ENCODE results near the gene CYP24A1. TPM values are rescaled to one million over a fixed set of nuclear protein-coding genes. Genes with fewer than 3 reads are reported as not detected.

Gene CYP24A1
- total RNA-seq, 1 donor from 2014 or later: not detected

DNA sequence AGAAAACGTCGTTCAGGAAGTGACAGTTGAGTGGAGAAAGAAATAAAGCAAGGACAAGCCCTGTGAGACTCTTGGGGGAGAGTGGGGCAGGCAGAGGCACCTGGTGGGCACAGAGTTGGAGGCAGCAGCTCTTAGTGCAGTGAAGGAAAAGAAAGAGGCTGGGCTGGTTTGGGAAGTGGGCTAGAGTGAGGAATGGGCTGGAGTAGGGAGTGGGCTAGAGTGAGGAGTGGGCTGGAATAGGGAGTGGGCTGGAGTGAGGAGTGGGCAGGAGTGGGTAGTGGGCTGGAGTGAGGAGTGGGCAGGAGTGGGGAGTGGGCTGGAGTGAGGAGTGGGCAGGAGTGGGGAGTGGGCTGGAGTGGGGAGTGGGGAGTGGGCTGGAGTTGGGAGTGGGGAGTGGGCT, 59.7 kb downstream of the CYP24A1 start:
- H3K36me3 ChIP-seq: no peaks in the 10 kb centered on the region
- intact Hi-C loops (cut with micrococcal nuclease): no loop called here
- DNase-seq: no peak
- H3K27me3 ChIP-seq (ENCODE audit: low read depth): peaks cover 18% of the 10 kb centered on the region
- H3K4me1 ChIP-seq: no peaks in the 10 kb centered on the region
- H3K9me3 ChIP-seq (replicated peaks): no peaks in the 10 kb centered on the region
- no peak overlapping the region for H3K4me3 ChIP-seq
- no peak overlapping the region for H3K27ac ChIP-seq (replicated peaks)
- TF ChIP-seq, protein P1, sequence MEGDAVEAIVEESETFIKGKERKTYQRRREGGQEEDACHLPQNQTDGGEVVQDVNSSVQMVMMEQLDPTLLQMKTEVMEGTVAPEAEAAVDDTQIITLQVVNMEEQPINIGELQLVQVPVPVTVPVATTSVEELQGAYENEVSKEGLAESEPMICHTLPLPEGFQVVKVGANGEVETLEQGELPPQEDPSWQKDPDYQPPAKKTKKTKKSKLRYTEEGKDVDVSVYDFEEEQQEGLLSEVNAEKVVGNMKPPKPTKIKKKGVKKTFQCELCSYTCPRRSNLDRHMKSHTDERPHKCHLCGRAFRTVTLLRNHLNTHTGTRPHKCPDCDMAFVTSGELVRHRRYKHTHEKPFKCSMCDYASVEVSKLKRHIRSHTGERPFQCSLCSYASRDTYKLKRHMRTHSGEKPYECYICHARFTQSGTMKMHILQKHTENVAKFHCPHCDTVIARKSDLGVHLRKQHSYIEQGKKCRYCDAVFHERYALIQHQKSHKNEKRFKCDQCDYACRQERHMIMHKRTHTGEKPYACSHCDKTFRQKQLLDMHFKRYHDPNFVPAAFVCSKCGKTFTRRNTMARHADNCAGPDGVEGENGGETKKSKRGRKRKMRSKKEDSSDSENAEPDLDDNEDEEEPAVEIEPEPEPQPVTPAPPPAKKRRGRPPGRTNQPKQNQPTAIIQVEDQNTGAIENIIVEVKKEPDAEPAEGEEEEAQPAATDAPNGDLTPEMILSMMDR (IDR thresholded peaks at IDR 0.05; ENCODE audit: borderline replicate concordance): no peak

DNA sequence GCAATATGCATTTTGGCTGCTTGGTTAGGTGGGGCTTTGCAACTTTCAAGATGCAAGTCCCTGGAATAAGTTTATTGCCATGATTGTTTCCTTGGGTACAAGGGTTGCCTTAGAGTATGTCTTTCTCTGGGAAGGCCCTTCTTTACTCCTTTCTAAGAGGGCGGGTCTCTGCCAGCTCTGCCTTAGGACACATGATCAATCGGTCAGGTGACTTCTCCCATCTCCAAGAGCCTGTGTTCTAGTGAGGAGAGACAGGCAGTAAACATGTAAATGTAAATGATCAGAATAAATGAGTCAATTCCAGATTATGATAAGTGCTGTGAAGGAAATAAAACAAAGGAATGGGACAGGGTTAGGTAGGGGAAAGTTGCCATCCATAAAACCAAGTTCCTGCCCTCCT, 60.2 kb downstream of the CYP24A1 start:
- H3K9me3 ChIP-seq (replicated peaks): no peaks in the 10 kb centered on the region
- no peak overlapping the region for H3K27ac ChIP-seq (replicated peaks)
- H3K4me3 ChIP-seq: no peak overlapping the region
- TF ChIP-seq, protein P1 (IDR thresholded peaks at IDR 0.05; ENCODE audit: borderline replicate concordance): no peak
- H3K4me1 ChIP-seq: no peaks in the 10 kb centered on the region
- peaks cover 18% of the 10 kb centered on the region for H3K27me3 ChIP-seq (ENCODE audit: low read depth)
- intact Hi-C loops (cut with micrococcal nuclease): no loop called here
- DNase-seq: no peak
- H3K36me3 ChIP-seq: no peaks in the 10 kb centered on the region

DNA sequence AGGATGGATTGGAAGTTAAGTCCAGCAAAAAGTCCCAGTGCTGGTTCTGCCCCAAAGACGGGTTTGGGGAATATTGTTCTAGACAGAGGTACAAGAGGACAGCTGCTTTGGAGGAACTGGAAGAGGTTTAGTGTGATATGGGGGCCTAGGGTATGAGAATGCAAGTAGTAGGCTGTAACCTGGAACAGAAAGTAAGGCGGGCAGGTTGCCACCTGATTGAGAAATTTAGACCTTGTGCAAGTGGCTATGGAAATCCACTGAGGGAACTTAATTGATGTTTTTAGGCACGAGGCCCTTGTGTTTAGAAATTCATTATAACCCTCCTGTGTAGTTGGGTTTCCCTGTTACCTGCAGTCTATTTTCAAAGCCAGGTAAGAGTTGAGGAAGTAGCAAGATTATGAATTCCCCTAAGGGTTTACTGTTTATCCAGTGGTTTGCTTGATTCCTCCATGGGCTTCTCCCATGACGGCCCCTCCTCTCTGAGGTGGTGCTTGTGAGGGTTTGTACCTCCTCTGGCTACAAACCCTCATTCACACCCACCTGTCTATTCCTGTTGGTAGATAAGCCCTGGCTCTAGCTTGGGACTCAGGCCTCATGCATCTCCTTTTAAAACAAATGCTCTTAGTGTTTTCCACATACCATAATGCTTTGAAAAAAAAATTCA, 61.4 kb downstream of the CYP24A1 start:
- Histone ChIP-seq H3K4me1 (no peaks in the 10 kb centered on the region), H3K27ac (replicated peaks) (no peak overlapping the region), H3K36me3 (no peaks in the 10 kb centered on the region), H3K4me3 (no peak overlapping the region), H3K9me3 (replicated peaks) (no peaks in the 10 kb centered on the region), H3K27me3 (ENCODE audit: low read depth) (peaks cover 18% of the 10 kb centered on the region)
- intact Hi-C loops (cut with micrococcal nuclease): no loop called here
- TF ChIP-seq, protein P1 (IDR thresholded peaks at IDR 0.05; ENCODE audit: borderline replicate concordance): no peak
- DNase-seq: no peak

DNA sequence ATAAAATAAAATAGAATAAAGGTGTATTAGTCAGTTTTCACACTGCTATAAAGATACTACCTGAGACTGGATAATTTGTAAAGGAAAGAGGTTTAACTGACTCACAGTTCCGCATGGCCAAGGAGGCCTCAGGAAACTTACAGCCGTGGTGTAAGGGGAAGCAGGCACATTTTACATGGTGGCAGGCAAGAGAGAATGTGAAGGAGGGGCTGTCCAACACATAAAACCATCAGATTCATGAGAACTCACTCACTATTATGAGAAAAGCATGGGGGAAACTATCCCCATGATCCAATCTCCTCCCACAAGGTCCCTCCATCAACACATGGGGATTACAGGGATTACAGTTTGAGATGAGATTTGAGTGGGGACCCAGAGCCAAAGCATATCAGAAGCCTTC, 62.3 kb downstream of the CYP24A1 start:
- Histone ChIP-seq H3K27me3 (ENCODE audit: low read depth) (peaks cover 18% of the 10 kb centered on the region), H3K4me1 (no peaks in the 10 kb centered on the region), H3K36me3 (no peaks in the 10 kb centered on the region), H3K4me3 (no peak overlapping the region), H3K27ac (replicated peaks) (no peak overlapping the region), H3K9me3 (replicated peaks) (no peaks in the 10 kb centered on the region)
- no peak for DNase-seq
- intact Hi-C loops (cut with micrococcal nuclease): no loop called here
- TF ChIP-seq, protein P1 (IDR thresholded peaks at IDR 0.05; ENCODE audit: borderline replicate concordance): no peak

DNA sequence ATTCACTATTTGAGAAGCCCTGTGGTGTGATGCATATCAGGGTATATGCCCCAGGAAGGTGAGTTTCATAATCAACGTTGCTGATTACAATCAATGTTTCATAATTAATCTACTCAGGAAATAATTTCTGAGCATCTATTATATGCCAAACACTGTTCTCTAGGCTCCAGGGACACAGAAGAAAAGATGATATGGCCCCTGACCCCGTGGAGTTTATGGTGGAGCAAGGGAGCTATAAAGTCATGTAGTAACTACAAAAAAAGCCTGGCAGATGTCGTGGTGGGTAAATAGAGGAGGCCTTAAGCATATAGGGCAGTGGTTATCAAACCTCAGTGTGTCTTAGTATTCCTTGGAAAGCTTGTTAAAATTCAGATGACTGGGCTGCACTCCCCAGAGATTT, 63.3 kb downstream of the CYP24A1 start:
- Histone ChIP-seq H3K36me3 (no peaks in the 10 kb centered on the region), H3K27me3 (ENCODE audit: low read depth) (peaks cover 18% of the 10 kb centered on the region), H3K27ac (replicated peaks) (no peak overlapping the region), H3K4me1 (no peaks in the 10 kb centered on the region), H3K4me3 (no peak overlapping the region), H3K9me3 (replicated peaks) (no peaks in the 10 kb centered on the region)
- DNase-seq: no peak
- TF ChIP-seq, protein P1 (IDR thresholded peaks at IDR 0.05; ENCODE audit: borderline replicate concordance): no peak
- intact Hi-C loops (cut with micrococcal nuclease): no loop called here

Data from left ventricle myocardium inferior (tissue), 1 donor.